OCI-LY7 (cell line): Measurements from ENCODE around the gene PARD6G. TPM values are rescaled to one million over a fixed set of nuclear protein-coding genes. Genes with fewer than 3 reads are reported as not detected.
A peak's percentile ranks its signal among the peaks of the same experiment; 100 is the strongest.

ENCODE experiments used
- BruUV-seq: library from RNA; stranded (reverse); fragments of 400-500 nt; replicated peaks from 2 replicates; lab custom pipeline; 2021; lab: Mats Ljungman, UMichigan
- CTCF ChIA-PET: fragments of 300-600 bp; sonication (Branson Sonifier 250); formaldehyde crosslinking; loops from one replicate; lab custom pipeline; 2022; ENCODE audit warnings: antibody characterized with exemption; ENCODE audit not compliant: unreplicated experiment; lab: Charles Lee
- POLR2A ChIA-PET: fragments of 300-600 bp; sonication (Branson Sonifier 250); formaldehyde crosslinking; loops from one replicate; lab custom pipeline; 2022; ENCODE audit warnings: antibody characterized with exemption; lab: Charles Lee
- DNase-seq: peaks from one replicate; pipeline ENCODE4 v3.0.0-alpha.2; 2015; ENCODE audit warnings: low spot score
- H2AFZ ChIP-seq: fragments of 200-600 bp; sonication (generic), shearing (Covaris generic); 2 replicates; pipeline ENCODE4 v1.6.1; 2014; ENCODE audit warnings: mild to moderate bottlenecking, antibody characterized with exemption, low read length, moderate library complexity
- H3K27ac ChIP-seq: fragments of 200-600 bp; sonication (generic); 2 replicates; pipeline ENCODE4 v1.5.1; 2014; ENCODE audit warnings: mixed run types, low read depth, mild to moderate bottlenecking, moderate library complexity, low read length, inconsistent platforms; ENCODE audit not compliant: poor library complexity, severe bottlenecking
- H3K36me3 ChIP-seq: fragments of 200-600 bp; sonication (generic); 2 replicates; pipeline ENCODE4 v1.6.1; 2014; ENCODE audit warnings: mild to moderate bottlenecking, antibody characterized with exemption, low read length, moderate library complexity, mixed read lengths; ENCODE audit not compliant: insufficient read depth
- H3K4me1 ChIP-seq: fragments of 200-600 bp; sonication (generic); 2 replicates; pipeline ENCODE4 v1.5.1; 2014; ENCODE audit warnings: mild to moderate bottlenecking, low read length; ENCODE audit not compliant: insufficient read depth, poor library complexity, severe bottlenecking
- H3K4me2 ChIP-seq: fragments of 200-600 bp; sonication (generic); 2 replicates; pipeline ENCODE4 v1.6.1; 2014; ENCODE audit warnings: mild to moderate bottlenecking, low read length
- H3K4me3 ChIP-seq: fragments of 200-600 bp; sonication (generic); 2 replicates; pipeline ENCODE4 v1.5.1; 2014; ENCODE audit warnings: mild to moderate bottlenecking, low read depth, low read length; ENCODE audit not compliant: poor library complexity, severe bottlenecking
- H3K79me2 ChIP-seq: fragments of 200-600 bp; sonication (generic); 2 replicates; pipeline ENCODE4 v1.6.1; 2016; ENCODE audit warnings: low read depth, mild to moderate bottlenecking, low read length, moderate library complexity, mixed read lengths; ENCODE audit not compliant: insufficient read depth
- H3K9me2 ChIP-seq: fragments of 200-600 bp; sonication (generic); 2 replicates; pipeline ENCODE4 v1.6.1; 2016; ENCODE audit warnings: mild to moderate bottlenecking, low read length, mixed read lengths; ENCODE audit not compliant: insufficient read depth
- H3K9me3 ChIP-seq: fragments of 200-600 bp; sonication (generic); 2 replicates; pipeline ENCODE4 v1.6.1; 2014; ENCODE audit warnings: mild to moderate bottlenecking, mixed run types, low read length, mixed read lengths
- H4K20me1 ChIP-seq: fragments of 200-600 bp; sonication (generic); 2 replicates; pipeline ENCODE4 v1.6.1; 2014; ENCODE audit warnings: mild to moderate bottlenecking, antibody characterized with exemption, low read length, moderate library complexity, mixed read lengths; ENCODE audit not compliant: insufficient read depth
- EZH2phosphoT487 ChIP-seq: fragments of 200-600 bp; sonication (generic); IDR thresholded peaks from 2 replicates; pipeline ENCODE4 v1.6.1; 2018; ENCODE audit warnings: low read depth, borderline replicate concordance, mild to moderate bottlenecking, mixed run types, antibody characterized with exemption, low read length, moderate library complexity, mixed read lengths
- intact Hi-C: fragments of 100-400 bp; cut with micrococcal nuclease; formaldehyde crosslinking; loops from one replicate; pipeline ENCODE4 v1.10.0; 2022; ENCODE audit not compliant: unreplicated experiment
- total RNA-seq, 2 experiments: library from RNA; depleted of rRNA in 1 of 2; stranded (reverse); fragments of >200 nt in 1 of 2; shearing (Covaris generic) in 1 of 2; gene quantifications; 2 replicates each; pipeline ENCODE4 v1.2.3, GENCODE V29; 2014 to 2022
- TF ChIP-seq, protein P1 (sequence below): fragments of 200-600 bp; sonication (generic); conservative IDR thresholded peaks from 2 replicates; pipeline ENCODE4 v1.5.1; 2014; ENCODE audit warnings: mild to moderate bottlenecking, antibody characterized with exemption, low read length, moderate library complexity, mixed read lengths

The PARD6G gene
- total RNA-seq, 2 experiments from 2014 or later: 0.03 TPM; not detected in 1

DNA sequence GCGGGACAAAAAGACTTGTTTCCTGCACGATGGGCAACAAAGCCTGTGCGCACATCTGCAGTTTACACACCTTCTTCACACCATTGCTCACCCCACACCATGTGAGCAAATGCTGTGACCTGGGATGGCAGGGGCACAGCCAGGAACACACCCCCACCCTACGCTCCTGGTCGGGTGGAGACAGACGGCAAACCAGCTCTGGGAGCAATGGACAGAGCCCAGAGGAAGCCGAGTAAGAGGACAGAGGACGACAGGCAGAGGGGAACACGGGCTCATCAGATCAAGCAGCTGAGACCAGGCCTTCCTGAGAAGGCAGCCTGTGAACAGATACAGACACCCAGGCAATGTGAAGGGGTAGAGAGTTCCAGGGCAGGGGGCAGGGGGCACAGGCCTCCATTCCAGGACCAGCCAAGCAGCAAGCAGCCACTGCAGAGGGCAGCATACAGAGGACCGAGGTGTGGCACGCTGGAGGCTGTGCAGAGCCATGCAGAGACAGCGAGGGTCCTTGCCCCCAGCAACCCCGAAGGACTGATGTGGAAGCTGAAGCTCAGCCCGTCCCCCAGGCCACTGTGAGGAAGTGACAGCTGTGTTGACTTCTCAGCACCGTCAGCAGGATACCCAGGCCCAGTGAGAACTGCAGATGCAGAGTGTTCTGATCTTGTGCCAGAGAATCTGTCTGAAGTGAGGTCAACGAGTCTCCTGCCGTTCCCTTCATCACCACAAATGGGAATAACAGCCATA, 46.2 kb downstream of the PARD6G start:
- Histone ChIP-seq H3K4me1 (no peaks in the 10 kb centered on the region), H3K36me3 (no peaks in the 10 kb centered on the region), H3K79me2 (no peaks in the 10 kb centered on the region), H2AFZ (no peak overlapping the region), H3K4me2 (no peak overlapping the region), H4K20me1 (no peaks in the 10 kb centered on the region), H3K9me3 (no peaks in the 10 kb centered on the region), H3K4me3 (no peak overlapping the region), H3K27ac (no peak overlapping the region), H3K9me2 (no peaks in the 10 kb centered on the region)
- DNase-seq: no peak
- CTCF ChIA-PET: no interaction called here
- POLR2A ChIA-PET: no interaction called here
- BruUV-seq: no TSS peak
- intact Hi-C loops: no loop called here
- TF ChIP-seq, protein P1, sequence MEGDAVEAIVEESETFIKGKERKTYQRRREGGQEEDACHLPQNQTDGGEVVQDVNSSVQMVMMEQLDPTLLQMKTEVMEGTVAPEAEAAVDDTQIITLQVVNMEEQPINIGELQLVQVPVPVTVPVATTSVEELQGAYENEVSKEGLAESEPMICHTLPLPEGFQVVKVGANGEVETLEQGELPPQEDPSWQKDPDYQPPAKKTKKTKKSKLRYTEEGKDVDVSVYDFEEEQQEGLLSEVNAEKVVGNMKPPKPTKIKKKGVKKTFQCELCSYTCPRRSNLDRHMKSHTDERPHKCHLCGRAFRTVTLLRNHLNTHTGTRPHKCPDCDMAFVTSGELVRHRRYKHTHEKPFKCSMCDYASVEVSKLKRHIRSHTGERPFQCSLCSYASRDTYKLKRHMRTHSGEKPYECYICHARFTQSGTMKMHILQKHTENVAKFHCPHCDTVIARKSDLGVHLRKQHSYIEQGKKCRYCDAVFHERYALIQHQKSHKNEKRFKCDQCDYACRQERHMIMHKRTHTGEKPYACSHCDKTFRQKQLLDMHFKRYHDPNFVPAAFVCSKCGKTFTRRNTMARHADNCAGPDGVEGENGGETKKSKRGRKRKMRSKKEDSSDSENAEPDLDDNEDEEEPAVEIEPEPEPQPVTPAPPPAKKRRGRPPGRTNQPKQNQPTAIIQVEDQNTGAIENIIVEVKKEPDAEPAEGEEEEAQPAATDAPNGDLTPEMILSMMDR: no peak
- no peak for TF ChIP-seq EZH2phosphoT487

DNA sequence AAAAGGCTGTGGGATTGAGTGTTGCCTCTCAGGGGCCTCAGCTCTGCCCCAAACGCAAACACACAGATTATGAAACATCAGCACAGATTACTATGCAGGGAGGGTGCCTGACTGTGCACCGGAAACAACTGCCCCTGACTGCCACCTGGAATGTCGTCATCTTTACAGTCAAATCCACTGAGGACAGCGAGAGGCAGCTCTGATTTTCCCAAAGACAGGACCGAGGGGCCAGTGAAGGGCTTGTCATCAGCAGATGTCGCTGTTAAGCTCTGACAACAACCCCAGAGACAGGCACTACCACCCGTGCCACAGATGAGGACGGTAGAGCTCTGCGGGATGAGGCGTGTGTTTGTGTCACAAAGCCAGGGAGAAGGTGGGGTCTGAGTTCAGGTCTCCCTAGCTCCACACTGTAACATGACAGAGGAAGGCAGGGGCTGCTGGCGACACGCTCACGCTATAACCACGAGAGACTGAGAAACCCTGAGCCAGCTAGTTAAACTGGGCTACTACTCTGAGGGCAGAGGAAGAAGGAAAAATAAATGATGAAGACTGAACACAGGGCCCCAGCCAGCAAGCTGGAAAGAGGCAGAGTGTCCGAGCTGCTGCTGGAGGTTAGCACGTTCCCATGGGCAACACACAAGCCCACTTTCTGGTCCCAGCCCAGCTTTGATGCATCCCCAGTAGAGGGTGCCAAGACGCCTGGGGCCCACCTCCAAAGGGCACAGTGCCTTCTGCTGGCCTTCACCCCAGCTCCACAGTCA, 47.0 kb downstream of the PARD6G start:
- intact Hi-C loops: no loop called here
- ChIA-PET POLR2A (no interaction called here), CTCF (no interaction called here)
- no peaks in the 10 kb centered on the region for H3K9me3 ChIP-seq
- H3K4me1 ChIP-seq: no peaks in the 10 kb centered on the region
- no peak overlapping the region for H3K27ac ChIP-seq
- H4K20me1 ChIP-seq: no peaks in the 10 kb centered on the region
- BruUV-seq: no TSS peak
- H3K36me3 ChIP-seq: no peaks in the 10 kb centered on the region
- H2AFZ ChIP-seq: no peak overlapping the region
- no peak overlapping the region for H3K4me2 ChIP-seq
- H3K4me3 ChIP-seq: no peak overlapping the region
- TF ChIP-seq, protein P1: peak; percentile 30; the same call in 1 of the 2 replicates
- no peak for TF ChIP-seq EZH2phosphoT487
- no peaks in the 10 kb centered on the region for H3K9me2 ChIP-seq
- DNase-seq: no peak
- no peaks in the 10 kb centered on the region for H3K79me2 ChIP-seq
